ENCODE measurements around the gene SPATA45.

GRCh38 chr1:212792396-212792908 is 55.0 kb downstream of the SPATA45 start:
- no peak for TF ChIP-seq CTCF (IDR thresholded peaks at IDR 0.05; ENCODE audit: low read length)
- TF ChIP-seq EZH2 (IDR thresholded peaks at IDR 0.05; ENCODE audit: borderline replicate concordance, low read length), result no peak
